Stimulated activated CD8-positive, alpha-beta memory T cell treated with anti-CD3 and anti-CD28 coated beads, Interleukin-15, amount 100 ng/mL, for 1 hour (primary cell): ENCODE results near the gene FFAR2.

Source experiments
- DNase-seq: peaks from one replicate; pipeline ENCODE4 v3.0.0-alpha.2; 2020; ENCODE audit warnings: low read depth

FFAR2 gene

DNA sequence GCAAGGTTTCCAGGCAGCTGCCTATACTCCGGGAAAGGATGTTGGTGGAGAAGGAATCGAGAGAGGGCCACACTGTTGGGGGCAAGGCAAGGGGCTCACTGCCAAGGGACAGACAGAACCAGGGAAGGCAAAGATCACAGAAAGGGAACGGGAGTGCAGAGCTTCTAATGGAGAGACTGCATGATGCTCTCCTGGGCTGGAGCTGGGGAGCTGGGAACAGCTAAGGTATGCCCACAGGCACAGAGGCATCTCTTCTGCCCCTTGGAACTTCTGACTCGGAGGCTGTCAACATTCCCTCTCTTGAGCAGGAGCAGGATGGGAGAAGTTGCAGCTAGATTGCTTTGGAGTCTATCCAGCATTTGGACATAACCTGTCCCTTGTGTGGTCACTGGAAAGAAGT lies 22.4 kb upstream of the FFAR2 start:
- no peak for DNase-seq

DNA sequence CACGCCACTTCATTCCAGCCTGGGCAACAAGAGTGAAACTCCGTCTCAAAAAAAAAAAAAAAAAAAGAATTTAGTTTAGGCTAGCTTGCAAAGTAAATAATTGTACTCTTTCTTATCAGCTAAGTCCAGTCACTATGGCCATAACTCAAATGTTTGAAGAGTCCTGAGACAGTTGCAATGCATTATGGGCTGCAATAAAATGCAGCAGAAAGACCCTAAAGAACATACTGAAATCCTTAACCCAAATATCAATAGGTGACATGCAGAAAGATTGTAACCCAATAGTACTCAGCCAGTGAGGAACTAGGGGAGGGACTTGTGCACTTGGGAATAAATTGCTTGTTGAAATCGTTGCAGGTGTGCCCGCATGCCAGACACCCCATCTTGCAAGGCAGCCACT lies 20.9 kb upstream of the FFAR2 start:
- no peak for DNase-seq

- no peak for DNase-seq
Observed at GRCh38 chr19:35429698-35430408, 18.2 kb upstream of the FFAR2 start.

DNA sequence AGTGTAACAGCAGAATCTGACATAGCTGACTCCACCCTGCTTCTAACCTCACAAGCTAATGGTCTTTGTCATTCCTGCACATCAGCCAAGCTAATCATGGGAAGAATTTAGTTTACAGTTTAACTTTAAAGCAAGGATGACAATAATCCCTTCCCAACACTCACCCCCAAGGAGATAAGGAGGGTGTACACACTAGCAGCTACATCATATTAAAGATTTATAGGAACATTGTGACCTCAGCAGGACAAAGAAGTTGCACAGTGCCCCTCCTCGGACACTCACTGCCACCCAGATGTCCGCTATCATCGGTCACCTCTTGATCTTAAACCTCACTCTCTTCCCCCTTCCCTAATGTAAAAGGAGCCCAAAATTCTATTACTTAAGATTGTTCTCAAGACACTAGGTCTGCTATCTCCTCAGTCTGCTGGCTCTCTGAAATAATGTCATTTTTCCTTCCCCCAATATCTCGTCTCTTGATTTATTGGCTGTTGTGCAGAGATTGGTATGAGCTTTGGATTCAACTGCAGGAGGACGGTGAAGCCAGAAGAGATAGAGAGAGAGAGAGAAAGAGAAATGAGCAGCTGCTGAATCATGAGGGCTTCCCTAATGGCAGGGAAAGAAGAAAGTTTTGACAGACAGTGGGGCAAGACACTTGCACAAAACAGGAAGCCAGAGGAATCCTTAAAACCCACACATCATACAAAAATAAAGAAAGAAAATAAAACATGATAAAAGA lies 17.5 kb upstream of the FFAR2 start:
- no peak for DNase-seq

GRCh38 chr19:35431145-35431807 lies 16.8 kb upstream of the FFAR2 start:
- no peak for DNase-seq

DNA sequence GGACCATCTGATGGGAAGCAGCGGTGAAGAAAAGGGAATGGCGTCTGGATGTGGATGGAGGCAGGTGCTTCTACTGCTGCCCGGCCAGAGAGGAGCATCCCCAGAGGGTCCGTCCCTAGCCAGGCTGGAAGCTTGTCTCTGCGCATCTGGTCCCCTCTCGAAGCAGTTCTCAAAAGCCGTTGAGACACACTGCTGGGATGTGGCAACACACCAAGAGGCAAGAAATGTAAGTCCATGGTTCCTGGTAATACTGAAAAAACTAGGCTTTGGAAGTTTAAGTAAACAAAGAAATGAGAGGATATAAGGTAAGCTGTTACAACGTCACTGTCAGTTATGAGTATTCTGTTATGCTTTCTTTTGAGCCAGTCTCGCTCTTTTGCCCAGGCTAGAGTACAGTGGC lies 15.1 kb upstream of the FFAR2 start:
- DNase-seq: no peak

DNA sequence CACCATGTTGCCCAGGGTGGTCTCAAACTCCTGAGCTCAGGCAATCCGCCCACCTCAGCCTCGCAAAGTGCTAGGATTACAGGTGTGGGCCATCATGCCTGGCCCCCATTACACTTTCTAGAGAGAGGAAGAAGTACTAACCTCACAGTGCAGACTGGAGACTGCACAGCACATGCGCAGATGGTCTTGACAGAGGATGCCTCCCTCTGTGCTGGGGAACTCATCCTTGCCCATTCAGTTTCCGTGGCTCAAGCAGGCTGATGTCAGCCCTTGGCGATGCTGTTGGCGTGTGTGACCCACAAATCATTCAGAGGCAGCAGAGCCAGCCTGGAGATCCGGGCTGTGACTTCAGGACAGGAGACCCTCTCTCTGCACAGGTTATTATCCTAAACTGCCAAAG lies 14.6 kb upstream of the FFAR2 start:
- DNase-seq: no peak

DNA sequence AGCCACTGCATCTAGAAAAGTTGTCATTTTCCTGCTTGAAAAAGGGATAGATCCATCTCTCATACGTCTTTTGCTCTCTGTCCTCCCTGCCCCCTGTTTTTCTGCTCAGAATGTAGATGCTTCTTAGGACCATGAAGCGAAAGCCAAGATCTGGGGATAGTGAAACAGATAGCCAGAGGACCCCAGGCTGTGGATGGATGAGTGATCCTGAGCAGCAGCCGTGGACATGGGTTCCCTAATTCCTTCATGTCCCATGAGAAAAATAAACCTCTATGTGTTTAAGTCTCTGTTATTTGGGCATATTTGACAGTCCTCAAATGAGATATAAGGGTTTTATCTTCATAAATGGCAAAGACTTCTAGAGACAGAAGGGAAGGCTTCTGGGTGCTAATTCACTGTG lies 12.2 kb upstream of the FFAR2 start:
- no peak for DNase-seq

DNA sequence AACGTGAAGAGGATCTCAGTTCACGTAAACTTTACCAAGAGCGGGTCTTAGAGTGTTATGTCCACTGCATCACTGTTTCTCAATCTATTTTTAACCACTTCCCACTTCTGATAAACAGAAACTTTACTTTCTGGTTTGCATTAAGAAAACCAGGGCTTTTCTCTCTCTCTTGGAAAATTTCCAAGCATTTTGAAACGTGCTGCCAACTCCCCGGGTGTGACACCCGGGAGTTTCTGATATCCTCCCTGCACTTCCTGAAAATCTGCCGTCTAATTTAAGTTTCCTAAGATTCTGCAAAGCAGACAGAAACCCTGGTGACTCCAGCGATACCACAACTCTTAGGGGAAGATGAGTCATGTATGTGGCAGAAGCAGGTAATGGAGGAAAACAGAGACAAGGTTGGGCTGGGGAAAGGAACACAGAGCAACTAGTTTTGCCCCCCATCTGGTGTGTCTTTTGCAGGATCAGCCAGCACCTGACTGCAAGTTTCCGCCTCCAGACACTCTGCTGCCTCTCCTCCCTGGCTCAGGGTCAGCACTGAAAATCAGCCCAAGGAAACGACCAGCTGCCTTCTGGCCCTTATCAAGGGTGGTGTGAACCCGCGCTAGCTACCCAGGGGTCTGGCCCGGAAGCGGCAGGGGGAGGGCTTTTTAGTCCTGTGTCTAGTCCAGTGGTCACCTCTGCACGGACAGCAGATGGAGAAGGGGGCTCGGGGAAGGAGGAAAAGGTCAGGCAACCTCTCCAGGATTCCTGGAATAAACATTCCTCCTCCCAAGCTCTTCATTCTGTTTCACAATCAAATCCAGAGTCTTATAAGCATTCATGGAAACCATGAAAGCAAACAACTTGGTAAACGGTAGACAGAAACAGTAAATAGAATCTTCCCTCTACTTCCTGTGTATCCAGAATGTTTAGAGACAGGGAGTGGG lies 11.3 kb upstream of the FFAR2 start:
- no peak for DNase-seq

DNA sequence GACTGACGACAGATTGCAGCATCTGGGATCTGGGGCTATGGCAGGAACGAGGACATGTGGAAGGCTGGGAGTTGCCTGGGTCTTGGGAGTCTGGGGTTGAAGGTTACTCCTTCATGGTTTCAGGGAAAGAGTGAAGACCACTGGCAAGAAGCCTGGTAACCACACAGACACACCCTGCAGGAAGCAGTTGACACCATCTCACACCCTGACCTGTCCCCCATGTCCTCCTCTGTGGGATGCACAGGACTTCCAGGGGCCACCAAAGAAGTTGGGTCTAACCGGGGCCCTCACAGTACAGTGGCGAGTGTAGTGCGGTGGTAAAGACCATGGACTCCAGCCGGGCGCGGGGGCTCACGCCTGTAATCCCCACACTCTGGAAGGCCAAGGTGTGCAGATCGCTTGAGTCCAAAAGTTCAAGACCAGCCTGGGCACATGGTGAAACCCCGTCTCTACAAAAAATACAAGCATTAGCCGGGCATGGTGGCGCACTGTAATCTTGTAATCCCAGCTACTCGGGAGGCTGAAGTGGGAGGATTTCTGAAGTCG lies 10.6 kb upstream of the FFAR2 start:
- DNase-seq: no peak

DNA sequence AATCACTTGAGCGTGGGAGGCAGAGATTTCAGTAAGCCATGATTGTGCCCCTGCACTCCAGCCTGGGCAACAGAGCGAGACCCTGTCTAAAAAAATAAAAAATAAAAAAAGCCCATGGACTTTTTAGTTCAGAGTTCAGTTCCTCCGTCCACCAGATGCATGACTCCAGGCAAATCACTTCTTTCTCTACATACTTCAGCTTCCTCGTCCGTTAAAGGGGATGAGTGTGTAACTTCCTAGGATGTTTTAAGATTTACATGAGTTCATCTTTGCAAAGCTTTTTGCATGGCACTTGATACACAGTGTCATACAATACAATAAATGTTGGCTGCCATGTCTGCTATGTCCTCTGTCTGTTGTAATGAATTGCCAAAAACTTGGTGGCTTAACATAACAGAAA lies 10.0 kb upstream of the FFAR2 start:
- no peak for DNase-seq

DNA sequence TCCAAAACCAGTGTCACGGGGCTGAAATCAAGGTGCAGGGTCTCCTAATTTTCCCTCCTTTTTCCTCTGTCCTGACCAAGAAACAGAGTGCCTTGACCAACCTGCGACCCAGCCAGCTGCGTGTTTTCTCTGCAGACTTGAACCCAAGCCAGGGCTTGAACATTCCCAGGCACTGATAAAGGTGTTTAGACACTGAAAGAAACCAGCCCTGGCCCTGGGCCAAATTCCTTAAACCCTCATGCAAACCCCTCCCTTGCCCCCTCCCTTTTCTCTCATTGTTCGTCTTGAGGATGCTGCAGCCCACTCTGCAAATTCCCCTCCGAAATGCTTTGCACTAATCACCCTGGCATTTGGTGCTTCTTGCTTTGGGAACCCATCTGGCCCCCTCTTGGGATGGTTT lies 9.5 kb upstream of the FFAR2 start:
- DNase-seq: no peak

GRCh38 chr19:35439921-35440320 lies 8.1 kb upstream of the FFAR2 start:
- DNase-seq: no peak

DNA sequence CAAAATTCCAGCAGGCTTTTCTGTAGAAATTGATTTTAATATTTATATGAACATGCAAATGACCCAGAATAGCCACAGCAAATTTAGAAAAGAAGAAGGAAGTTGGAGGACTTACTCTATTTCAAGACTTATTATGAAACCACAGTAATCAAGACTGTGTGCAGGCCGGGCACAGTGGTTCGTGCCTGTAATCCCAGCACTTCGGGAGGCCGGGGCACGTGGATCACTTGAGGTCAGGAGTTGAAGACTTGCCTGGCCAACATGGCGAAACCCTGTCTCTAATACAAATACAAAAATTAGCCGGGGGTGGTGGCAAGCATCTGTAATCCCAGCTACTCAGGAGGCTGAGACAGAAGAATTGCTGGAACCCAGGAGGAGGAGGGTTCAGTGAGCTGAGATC lies 6.0 kb upstream of the FFAR2 start:
- DNase-seq: no peak

GRCh38 chr19:35444735-35445134 lies 3.3 kb upstream of the FFAR2 start:
- no peak for DNase-seq

- no peak for DNase-seq
Observed at GRCh38 chr19:35445826-35446593, 2.0 kb upstream of the FFAR2 start.

DNA sequence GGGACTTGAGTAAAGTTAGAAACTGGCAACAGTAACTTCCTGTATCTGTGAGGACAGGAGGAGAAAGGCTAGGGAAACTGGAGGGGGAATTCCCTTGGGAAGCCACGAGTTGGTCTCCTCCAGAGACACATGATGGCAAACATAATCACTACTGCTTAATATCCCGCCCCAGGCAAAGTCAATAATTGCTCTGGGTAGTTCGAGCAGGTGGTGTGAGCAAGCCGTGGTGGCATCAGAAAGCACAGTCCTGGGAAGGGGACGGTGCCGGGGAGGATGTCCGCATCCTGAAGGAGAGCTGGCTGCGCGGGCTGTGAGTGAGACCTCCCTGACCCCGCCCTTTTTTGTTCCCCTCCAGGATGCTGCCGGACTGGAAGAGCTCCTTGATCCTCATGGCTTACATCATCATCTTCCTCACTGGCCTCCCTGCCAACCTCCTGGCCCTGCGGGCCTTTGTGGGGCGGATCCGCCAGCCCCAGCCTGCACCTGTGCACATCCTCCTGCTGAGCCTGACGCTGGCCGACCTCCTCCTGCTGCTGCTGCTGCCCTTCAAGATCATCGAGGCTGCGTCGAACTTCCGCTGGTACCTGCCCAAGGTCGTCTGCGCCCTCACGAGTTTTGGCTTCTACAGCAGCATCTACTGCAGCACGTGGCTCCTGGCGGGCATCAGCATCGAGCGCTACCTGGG lies 1.4 kb downstream of the FFAR2 start:
- no peak for DNase-seq

- no peak for DNase-seq
Observed at GRCh38 chr19:35451338-35452096, 3.5 kb downstream of the FFAR2 start.

DNA sequence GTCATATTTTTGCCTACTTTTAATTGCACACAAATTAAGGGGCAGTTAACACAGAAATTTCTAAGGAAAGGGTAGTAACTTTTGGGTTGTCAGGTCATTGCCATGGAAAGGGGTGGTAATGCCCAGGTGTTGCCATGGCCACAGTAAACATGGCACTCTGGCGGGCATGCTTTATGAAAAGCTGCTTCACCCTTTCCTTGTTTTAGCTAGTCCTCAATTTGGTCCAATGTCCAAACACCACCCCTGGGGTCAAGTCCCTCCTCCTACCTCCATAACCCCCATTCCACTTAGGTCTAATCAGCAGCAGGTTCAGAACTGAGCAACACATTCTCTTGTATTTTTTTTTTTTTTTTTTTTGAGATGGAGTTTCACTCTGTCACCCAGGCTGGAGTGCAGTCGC lies 6.6 kb downstream of the FFAR2 start:
- DNase-seq: no peak
